ENCODE data around the gene SNTB2. TPM values are rescaled to one million over a fixed set of nuclear protein-coding genes. Genes with fewer than 3 reads are reported as not detected.

The SNTB2 gene
- total and polyA plus RNA-seq, 2 of the 13 experiments (the other 11 are each of a cell fraction or from before 2014, with no cell fraction given), result 11.5 to 19.2 TPM

GRCh38 chr16:69179328-69180010 lies 7.5 kb upstream of the SNTB2 start (continued):
- no peak for TF ChIP-seq ZNF770 (CRISPR knock-in tag; IDR thresholded peaks at IDR 0.05)
- TF ChIP-seq RNF2 (conservative IDR thresholded peaks at IDR 0.05; ENCODE audit: low read depth), result no peak
- TF ChIP-seq ZNF639 (CRISPR knock-in tag; conservative IDR thresholded peaks at IDR 0.05), result no peak
- TF ChIP-seq GMEB1 (CRISPR knock-in tag; IDR thresholded peaks at IDR 0.05; ENCODE audit: borderline replicate concordance), result no peak
- peak; percentile 52; the same call in 1 of the 2 replicates for TF ChIP-seq CEBPG (CRISPR knock-in tag; IDR thresholded peaks at IDR 0.05)
- no peak for TF ChIP-seq NFE2L2 (IDR thresholded peaks at IDR 0.05; ENCODE audit: low read length)
- TF ChIP-seq HDAC6 (IDR thresholded peaks at IDR 0.05; ENCODE audit: low read depth, low read length), result no peak
- no peak for TF ChIP-seq POLR2AphosphoS2 (IDR thresholded peaks at IDR 0.05; ENCODE audit: low read depth, low read length)
- TF ChIP-seq ZNF576 (CRISPR knock-in tag; IDR thresholded peaks at IDR 0.05), result no peak
- no peak for TF ChIP-seq PPARG (CRISPR knock-in tag; conservative IDR thresholded peaks at IDR 0.05)
- no peak for TF ChIP-seq SOX6 (IDR thresholded peaks at IDR 0.05)
- TF ChIP-seq SOX6 (CRISPR knock-in tag; IDR thresholded peaks at IDR 0.05), result 0 out of 2 replicates have a peak, but pooled peaks have one; percentile 24
- TF ChIP-seq HOMEZ (CRISPR knock-in tag; IDR thresholded peaks at IDR 0.05; ENCODE audit: low read depth), result no peak
- no peak for TF ChIP-seq NFE2L1 (CRISPR knock-in tag; IDR thresholded peaks at IDR 0.05; ENCODE audit: borderline replicate concordance)
- no peak for TF ChIP-seq ZNF292 (CRISPR knock-in tag; IDR thresholded peaks at IDR 0.05; ENCODE audit: borderline replicate concordance, low read depth)
- no peak for TF ChIP-seq CTCF (CRISPR knock-in tag; IDR thresholded peaks at IDR 0.05)
- no peak for TF ChIP-seq SALL2 (CRISPR knock-in tag; IDR thresholded peaks at IDR 0.05)
- no peak for TF ChIP-seq ZNF792 (CRISPR knock-in tag; IDR thresholded peaks at IDR 0.05)
- TF ChIP-seq MAFK (conservative IDR thresholded peaks at IDR 0.05 in 1 of 2, IDR thresholded peaks at IDR 0.05 in 1 of 2; ENCODE audit: low read length in 2 of 2), result peak; percentile 81 to 83
- no peak for TF ChIP-seq ZNF496 (CRISPR knock-in tag; IDR thresholded peaks at IDR 0.05; ENCODE audit: insufficient replicate concordance)
